Measurements from ENCODE around the gene PIK3R3. TPM values are rescaled to one million over a fixed set of nuclear protein-coding genes. Genes with fewer than 3 reads are reported as not detected.

The PIK3R3 gene
- total RNA-seq, 2 donors from 2014 or later: 18.4 to 19.0 TPM

- no peaks in the 10 kb centered on the region for H3K27me3 Mint-ChIP-seq (ENCODE audit: insufficient read depth)
- H3K27ac ChIP-seq (ENCODE audit: low read depth, low read length): no peak overlapping the region
- no peaks in the 10 kb centered on the region for H3K27me3 ChIP-seq (ENCODE audit: control insufficient read depth, insufficient read depth, low read length, poor library complexity, severe bottlenecking)
- no peaks in the 10 kb centered on the region for H3K9me3 Mint-ChIP-seq
- H3K4me3 Mint-ChIP-seq: no peak overlapping the region
- WGBS, 2 experiments (ENCODE audit: insufficient coverage in 1 of 2, insufficient read length in 1 of 2): 92% methylated on average over 1 of the region's 1 CpG; no CpG with 5 or more reads in 1 of the 2 experiments
- DNase-seq: no peak
- no peaks in the 10 kb centered on the region for H3K4me1 ChIP-seq (ENCODE audit: control insufficient read depth, insufficient read depth, low read length)
- TF ChIP-seq CTCF (conservative IDR thresholded peaks at IDR 0.05): no peak
- H3K4me3 ChIP-seq (ENCODE audit: low read length): no peak overlapping the region
- no peak overlapping the region for H3K27ac Mint-ChIP-seq
- no peaks in the 10 kb centered on the region for H3K36me3 Mint-ChIP-seq (ENCODE audit: low read depth)
- H3K9ac ChIP-seq (ENCODE audit: extremely low read depth, low read length, poor library complexity, severe bottlenecking): no peak overlapping the region
- H3K36me3 ChIP-seq (ENCODE audit: control insufficient read depth, insufficient read depth, low read length): no peaks in the 10 kb centered on the region
- H3K4me1 Mint-ChIP-seq: peaks cover 1% of the 10 kb centered on the region
- H3K9me3 ChIP-seq (ENCODE audit: control insufficient read depth, low read length): no peaks in the 10 kb centered on the region
Observed at GRCh38 chr1:46110521-46110920, 21.9 kb downstream of the PIK3R3 start.

GRCh38 chr1:46102769-46103476, 29.5 kb downstream of the PIK3R3 start:
- Mint-ChIP-seq H3K9me3 (peaks cover 18% of the 10 kb centered on the region), H3K4me3 (no peak overlapping the region), H3K27me3 (ENCODE audit: insufficient read depth) (no peaks in the 10 kb centered on the region), H3K36me3 (ENCODE audit: low read depth) (peaks cover 35% of the 10 kb centered on the region), H3K27ac (no peak overlapping the region), H3K4me1 (no peaks in the 10 kb centered on the region)
- WGBS, 2 experiments (ENCODE audit: insufficient coverage in 1 of 2, insufficient read length in 1 of 2): 96 to 98% methylated on average over 5 to 6 of the region's 6 CpGs
- Histone ChIP-seq H3K36me3 (ENCODE audit: control insufficient read depth, insufficient read depth, low read length) (peaks cover 9% of the 10 kb centered on the region), H3K4me3 (ENCODE audit: low read length) (no peak overlapping the region), H3K9ac (ENCODE audit: extremely low read depth, low read length, poor library complexity, severe bottlenecking) (no peak overlapping the region), H3K27me3 (ENCODE audit: control insufficient read depth, insufficient read depth, low read length, poor library complexity, severe bottlenecking) (no peaks in the 10 kb centered on the region), H3K9me3 (ENCODE audit: control insufficient read depth, low read length) (peaks cover 23% of the 10 kb centered on the region), H3K27ac (ENCODE audit: low read depth, low read length) (no peak overlapping the region), H3K4me1 (ENCODE audit: control insufficient read depth, insufficient read depth, low read length) (no peaks in the 10 kb centered on the region)
- no peak for DNase-seq
- TF ChIP-seq CTCF (conservative IDR thresholded peaks at IDR 0.05): no peak

- 100% methylated on average over 1 of the region's 1 CpG; no CpG with 5 or more reads in 1 of the 2 experiments for WGBS, 2 experiments (ENCODE audit: insufficient coverage in 1 of 2, insufficient read length in 1 of 2)
- no peak overlapping the region for H3K27ac Mint-ChIP-seq
- TF ChIP-seq CTCF (conservative IDR thresholded peaks at IDR 0.05): no peak
- H3K9me3 Mint-ChIP-seq: peaks cover 22% of the 10 kb centered on the region
- no peaks in the 10 kb centered on the region for H3K4me1 Mint-ChIP-seq
- H3K9me3 ChIP-seq (ENCODE audit: control insufficient read depth, low read length): peaks cover 30% of the 10 kb centered on the region
- no peak overlapping the region for H3K4me3 Mint-ChIP-seq
- no peak for DNase-seq
- peaks cover 9% of the 10 kb centered on the region for H3K36me3 ChIP-seq (ENCODE audit: control insufficient read depth, insufficient read depth, low read length)
- peaks cover 44% of the 10 kb centered on the region for H3K36me3 Mint-ChIP-seq (ENCODE audit: low read depth)
- H3K4me3 ChIP-seq (ENCODE audit: low read length): no peak overlapping the region
- no peak overlapping the region for H3K27ac ChIP-seq (ENCODE audit: low read depth, low read length)
- H3K27me3 Mint-ChIP-seq (ENCODE audit: insufficient read depth): no peaks in the 10 kb centered on the region
- no peak overlapping the region for H3K9ac ChIP-seq (ENCODE audit: extremely low read depth, low read length, poor library complexity, severe bottlenecking)
- no peaks in the 10 kb centered on the region for H3K4me1 ChIP-seq (ENCODE audit: control insufficient read depth, insufficient read depth, low read length)
- no peaks in the 10 kb centered on the region for H3K27me3 ChIP-seq (ENCODE audit: control insufficient read depth, insufficient read depth, low read length, poor library complexity, severe bottlenecking)
Observed at GRCh38 chr1:46099215-46099614, 33.2 kb downstream of the PIK3R3 start.
